DMS53 (cell line): ENCODE measurements around the gene PIGW.
A peak's percentile ranks its signal among the peaks of the same experiment; 100 is the strongest.

Source experiments
- DNase-seq: peaks from one replicate; lab custom pipeline; 2025; lab: John Stamatoyannopoulos, UW

PIGW gene, protein sequence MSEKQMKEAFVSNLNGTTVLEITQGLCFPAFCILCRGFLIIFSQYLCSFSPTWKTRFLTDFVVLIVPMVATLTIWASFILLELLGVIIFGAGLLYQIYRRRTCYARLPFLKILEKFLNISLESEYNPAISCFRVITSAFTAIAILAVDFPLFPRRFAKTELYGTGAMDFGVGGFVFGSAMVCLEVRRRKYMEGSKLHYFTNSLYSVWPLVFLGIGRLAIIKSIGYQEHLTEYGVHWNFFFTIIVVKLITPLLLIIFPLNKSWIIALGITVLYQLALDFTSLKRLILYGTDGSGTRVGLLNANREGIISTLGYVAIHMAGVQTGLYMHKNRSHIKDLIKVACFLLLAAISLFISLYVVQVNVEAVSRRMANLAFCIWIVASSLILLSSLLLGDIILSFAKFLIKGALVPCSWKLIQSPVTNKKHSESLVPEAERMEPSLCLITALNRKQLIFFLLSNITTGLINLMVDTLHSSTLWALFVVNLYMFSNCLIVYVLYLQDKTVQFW

DNA sequence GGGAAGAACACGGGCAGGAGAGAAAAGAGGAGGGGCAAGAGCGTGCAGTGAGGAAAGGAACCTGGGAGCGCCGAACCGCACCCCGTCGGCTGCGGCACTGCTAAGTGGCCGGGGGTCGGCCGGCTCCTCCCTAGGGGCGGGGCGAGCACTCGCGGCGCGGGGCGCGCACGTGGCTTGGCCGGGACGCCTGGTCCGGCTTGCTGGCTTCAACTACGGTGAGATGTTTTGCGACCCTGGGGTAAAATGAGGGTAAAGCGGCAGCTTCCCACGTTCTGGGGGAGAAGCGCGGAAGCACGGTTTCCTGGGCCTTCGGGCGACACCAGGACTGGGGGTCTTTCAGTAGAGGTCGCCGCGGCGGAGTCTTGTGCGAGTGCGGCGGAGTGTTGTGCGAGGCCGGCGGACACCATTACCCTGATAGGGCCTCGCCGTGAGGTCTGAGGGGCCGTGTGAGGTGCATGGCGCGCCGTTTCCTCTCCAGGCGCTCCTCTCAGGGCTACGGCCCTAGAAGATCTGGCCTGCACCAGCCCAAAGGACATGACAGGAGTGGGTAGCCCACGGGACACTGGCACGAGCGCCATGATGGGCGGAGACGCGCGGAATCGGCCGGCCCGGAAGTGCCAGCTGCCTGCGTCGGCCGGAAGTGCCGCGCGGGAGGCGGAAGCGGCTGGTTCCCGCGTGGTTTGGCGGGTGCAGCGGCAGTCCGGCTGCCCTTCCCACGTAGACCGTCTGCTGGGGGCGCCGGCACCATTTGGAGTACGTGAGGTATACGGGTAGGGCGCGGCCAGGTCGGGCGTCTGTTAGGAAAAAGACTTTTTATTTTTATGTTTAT lies at the start of gene PIGW, which contains the start of gene MYO19:
Gene PIGW (plus strand): TSS at position 148 of the 829 bp plus-strand sequence. CDS start 2,115 bp downstream, outside the sequence.
Gene MYO19 (minus strand): TSS at position 29 of the 829 bp plus-strand sequence. CDS start 2,330 bp downstream, outside the sequence.
- peak; percentile 94 for DNase-seq

DNA sequence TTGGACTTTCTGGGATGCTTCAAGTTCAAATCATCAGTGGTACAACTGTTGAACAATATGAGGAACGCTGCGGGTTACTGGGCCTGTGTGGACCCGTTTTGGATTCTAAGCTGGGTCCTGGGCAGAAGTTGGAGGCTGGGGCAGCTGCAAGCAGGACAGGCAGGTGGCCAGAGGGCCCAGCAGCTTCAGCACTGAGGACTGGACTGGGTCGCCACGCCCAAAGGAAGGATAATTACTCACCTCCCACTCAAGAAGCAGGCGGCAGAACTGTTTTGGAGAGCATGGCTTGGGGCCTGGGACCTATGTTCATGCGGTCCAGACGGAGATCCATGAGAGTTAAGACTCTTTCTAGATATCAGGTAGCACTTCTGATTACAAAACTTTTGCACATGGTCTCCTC lies 49.8 kb upstream of the PIGW start:
- DNase-seq: no peak

DNA sequence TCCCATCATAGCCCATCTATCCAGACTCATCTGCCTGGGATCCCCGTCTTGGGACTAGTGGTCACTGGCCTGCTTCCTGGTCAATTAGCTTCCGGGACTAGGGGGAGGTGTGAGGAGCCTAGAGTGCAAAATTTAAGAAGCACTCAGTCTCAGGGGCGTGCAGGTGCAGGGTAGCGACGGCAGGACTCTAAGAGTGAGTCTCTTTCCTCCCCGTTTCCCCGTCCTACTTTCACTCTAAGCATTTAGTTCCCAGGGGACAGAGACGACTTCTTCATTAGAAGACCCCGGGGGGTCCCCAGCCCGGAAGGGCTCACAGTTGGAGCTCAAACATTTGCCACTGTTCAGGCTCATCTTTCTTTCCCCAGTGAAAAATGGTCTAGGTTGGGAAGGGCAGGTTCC lies 49.0 kb upstream of the PIGW start:
- DNase-seq: peak; percentile 13

GRCh38 chr17:36486204-36487194 lies 48.3 kb upstream of the PIGW start, which contains the start of gene ZNHIT3:
ZNHIT3 (plus strand) TSS chr17:36486681; CDS start chr17:36486700, 19 bp downstream.
- peak; percentile 95 for DNase-seq

- DNase-seq: no peak
These were observed 40.8 kb upstream of the PIGW start for GRCh38 chr17:36493956-36494355.

GRCh38 chr17:36494674-36495073 lies 40.1 kb upstream of the PIGW start:
- DNase-seq: no peak

DNA sequence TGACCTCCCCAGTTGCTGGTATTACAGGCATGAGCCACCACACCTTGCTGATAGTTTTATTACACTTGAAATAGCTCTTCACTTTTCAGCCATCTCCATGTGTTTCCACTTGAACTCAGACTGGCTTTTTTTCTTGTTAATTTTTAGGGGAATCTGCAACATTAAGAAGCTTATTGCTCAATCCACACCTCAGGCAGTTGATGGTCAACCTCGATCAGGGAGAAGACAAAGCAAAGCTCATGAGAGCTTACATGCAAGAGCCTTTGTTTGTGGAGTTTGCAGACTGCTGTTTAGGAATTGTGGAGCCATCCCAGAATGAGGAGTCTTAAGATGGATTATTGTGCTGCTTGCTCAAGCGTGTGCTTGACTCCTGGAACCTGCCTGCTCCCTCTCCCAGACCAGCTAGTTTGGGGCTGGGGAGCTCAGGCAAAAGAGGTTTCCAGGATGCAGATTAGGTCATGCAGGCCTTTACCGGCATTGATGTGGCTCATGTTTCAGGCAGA lies 39.7 kb upstream of the PIGW start:
- DNase-seq: no peak

DNA sequence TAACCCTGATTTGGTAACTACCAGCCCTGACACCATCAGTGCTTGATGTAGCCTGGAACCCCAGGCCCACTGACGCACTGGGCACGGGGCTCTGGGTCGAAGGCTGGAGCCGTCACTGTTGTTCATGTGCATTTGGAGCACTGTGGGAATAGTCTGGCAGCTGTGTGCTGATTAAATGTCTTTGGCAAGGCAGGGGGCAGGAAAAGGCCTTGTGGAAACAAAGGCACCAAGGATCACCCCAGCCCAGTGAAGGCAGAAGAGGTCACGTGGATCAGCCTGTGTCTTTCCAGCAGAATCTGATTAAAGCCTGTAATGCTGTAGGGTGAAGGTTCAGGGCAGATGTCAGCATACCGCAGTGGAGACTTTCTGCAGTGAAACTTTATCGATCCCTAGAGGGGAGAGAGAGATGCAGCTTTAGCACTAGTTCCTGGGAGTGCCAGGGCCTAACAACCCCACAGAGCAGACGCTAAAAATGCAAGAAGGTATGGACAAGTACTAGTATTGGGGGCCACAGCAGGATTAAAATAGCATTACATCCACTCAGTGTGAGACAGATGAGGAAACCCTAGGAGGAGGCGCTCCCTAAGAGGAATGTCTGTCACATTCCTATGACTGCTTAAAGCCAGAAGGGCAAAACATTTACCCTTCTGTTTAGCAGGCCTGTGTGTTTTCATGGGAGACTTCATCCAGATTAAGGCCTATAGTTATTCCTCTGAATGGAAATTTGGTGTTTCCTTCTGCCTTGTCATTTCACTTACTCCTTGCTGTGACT lies 38.6 kb upstream of the PIGW start:
- no peak for DNase-seq

- no peak for DNase-seq
These were observed 36.6 kb upstream of the PIGW start for GRCh38 chr17:36498155-36498554.

DNA sequence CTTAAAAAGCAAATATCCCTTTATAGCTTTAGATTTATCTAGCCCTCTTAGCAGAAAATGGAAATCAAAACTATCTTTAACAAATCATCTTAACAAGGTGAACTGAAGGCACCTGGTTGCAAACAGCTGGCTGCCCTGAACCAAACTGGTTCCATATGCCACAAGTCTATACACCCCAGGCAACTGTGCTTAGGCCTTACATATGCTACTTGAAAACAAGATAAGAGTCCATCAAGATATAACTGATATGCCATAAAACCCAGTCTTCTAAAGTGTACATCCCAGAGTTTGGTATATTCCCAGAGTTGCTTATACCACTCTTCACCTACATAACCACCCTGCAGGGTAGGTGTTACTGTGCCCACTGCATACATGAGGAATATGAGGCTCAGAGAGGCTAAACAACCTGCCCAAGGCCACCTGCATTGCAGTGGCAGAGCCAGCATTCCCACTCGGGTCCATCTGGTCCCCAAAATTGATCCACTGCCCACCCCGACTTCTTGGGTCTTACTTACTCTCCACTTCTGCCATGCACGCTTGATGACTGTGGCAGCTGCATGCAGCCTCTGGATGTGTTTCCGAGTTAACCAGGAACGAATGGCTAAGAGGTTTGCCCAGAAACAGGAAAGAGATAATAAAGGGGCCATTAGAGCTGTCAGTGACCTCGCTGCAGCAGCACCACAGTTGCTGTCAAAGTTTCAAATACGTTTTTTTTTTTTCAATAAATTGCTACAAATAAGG lies 36.1 kb upstream of the PIGW start:
- no peak for DNase-seq

DNA sequence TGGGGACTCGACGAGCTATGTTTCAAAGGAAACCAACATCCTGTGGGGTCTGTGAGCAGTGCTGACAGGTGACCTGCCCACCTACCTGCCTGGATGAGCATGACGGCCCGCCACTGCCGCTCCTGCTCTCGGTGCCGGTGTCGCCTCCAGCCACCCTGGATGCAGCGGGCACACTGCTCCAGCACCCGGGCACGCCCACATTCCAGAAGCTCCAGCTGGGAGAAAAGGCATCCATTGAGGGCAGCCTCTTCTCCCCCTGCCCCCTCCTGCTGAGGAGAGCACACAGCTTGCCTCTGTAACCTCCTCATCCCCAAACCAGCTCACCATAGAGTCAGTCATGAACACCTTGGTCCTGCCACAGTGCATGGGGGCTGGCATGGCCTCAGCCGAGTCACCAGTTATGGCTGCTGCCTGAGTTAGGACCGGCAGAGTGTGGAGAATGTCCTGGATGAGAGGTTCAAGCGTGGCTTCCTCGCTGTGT lies 34.0 kb upstream of the PIGW start:
- DNase-seq: no peak

- DNase-seq: no peak
These were observed 33.4 kb upstream of the PIGW start for GRCh38 chr17:36501351-36501750.

DNA sequence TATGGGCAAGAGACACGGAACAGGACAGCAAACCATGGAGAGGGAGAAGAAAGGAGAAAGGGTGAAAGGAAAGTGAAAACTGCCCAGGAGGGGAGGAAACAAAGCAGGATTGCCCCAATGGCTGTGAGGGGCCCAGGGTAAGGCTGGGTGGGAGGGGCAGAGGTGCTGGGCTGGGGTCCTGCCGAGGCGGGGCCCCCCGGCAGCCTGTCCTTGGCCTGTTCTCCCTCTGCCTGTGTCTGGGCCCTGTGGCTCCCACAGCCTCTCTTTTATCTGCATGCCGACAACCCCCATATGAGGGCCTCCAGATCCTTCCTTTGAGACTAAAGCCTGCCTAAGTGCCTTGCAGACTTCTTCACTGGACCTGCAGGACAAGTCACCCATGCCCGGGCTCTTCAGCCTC lies 32.8 kb upstream of the PIGW start:
- no peak for DNase-seq

DNA sequence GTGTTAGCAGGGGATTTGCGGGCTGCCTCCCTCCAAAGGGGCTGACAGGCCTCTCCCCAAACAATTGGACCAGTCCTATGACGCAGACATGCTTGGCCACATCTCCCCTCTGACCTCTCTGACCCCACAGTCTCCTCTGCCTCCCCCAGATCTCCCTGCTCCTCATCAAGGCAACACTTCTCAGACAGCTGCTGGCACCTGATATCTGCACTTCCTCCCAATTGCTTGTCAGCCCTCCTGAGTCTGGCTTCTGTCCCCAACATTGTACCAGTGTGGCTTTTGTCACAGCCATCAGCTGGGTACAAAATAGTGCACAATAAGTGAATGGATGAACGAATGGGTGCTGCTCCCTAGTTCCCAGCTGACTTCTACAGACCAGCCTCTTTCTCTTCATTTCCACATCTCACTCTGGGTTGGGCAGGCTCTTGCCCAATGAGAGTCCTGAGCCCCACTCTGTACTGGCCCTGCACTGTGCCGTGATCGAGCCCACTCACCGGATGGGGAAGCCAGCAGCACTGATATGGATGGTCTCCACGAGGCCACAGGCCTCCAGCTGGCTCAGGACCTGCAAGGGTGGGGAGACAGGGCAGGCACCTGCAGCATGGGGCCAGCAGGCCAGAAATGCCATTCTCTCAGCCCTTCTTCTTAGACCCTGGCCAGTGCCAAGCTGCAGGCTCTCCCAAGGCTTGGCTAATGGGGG lies 31.2 kb upstream of the PIGW start:
- no peak for DNase-seq

- DNase-seq: no peak
These were observed 30.6 kb upstream of the PIGW start for GRCh38 chr17:36504156-36504545.

- DNase-seq: no peak
These were observed 29.6 kb upstream of the PIGW start for GRCh38 chr17:36505171-36505570.

DNA sequence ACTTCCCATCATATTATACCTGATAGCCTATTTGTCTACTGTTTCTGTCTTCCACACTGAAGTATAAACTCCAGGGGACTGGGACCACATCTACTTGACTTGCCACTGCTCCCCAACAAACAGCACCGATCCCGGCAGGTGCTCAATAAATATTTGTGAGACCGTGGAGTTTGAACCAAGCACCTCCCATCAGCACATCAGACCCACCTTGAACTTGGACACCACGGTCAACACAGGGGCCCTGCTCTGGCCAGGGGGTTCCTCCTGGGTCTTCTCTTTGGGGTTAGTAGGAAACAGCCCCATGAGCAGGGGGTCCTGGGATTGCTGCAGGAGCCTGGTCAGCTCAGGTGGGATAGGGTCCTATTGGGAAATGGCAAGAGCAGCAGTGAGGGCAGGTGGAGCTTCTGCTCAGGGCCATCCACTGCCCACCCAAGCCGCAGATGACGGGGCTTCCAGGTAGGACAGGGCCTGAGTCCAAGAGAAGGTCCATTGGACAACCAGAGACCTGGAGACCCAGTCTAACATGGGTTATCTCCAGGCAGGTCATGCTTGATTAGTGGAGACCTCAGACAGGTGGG lies 28.4 kb upstream of the PIGW start:
- DNase-seq: no peak

DNA sequence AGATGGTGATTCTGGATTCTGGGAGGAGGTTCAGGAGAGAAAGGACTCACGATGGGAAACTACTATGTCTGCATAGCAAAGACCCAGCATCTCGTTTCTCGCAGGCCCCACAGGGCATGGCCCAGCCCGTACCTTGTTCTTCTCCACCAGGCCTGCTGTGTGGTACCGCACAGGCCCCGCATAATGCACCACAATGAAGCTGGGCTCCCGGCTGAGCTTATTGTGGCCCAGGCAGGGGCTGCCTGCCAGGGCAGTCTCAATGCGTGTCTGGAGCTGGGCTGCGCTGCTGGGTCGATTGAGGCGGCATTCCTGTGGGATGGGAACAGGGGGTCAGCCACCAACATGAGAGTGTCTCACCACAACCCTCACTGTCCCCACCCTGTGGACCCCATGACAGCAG lies 28.0 kb upstream of the PIGW start:
- DNase-seq: no peak

- DNase-seq: no peak
These were observed 27.5 kb upstream of the PIGW start for GRCh38 chr17:36507266-36507665.
